ENCODE data around the gene GRAMD2A. TPM values are rescaled to one million over a fixed set of nuclear protein-coding genes. Genes with fewer than 3 reads are reported as not detected.

GRAMD2A gene
- total and polyA plus RNA-seq, 5 donors = 0.14 to 0.71 (median 0.44) TPM; not detected in 1

DNA sequence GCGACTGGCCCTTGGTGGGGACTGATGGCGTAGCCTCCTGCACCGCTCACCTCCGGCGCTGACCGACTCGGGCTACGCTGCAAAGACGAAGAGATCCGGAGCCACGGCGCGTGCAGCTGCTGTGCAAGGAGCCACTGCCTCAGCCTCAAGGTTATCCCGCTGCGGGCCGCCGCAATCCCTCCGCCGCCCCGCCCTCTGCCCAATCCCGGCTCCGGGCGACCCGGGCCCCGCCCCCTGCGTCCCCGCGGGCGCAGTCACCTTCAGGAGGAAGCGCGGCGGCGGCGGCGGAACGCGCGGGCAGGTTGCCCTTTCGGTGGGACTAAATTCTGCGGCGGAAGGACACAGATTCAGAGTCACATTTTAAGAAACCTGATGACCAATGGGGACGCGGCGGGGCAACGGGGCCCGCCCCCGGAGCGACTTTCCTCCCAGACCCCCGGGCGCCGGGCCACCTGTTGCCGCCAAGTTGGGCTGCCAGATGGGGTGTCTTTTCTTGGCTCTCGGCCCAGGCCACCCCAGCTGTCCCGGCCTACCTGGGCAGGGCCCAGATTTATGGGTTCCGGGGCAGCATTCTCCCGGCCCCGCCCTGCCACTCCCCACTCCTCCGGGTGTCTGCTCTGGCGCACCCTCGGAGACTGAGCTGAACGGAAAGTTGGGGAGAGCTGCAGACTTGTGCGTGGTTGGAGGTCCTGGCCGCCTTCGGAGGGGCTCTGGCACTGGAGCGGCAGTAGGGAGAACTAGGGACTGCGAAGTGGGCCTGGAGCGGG, 33.7 kb upstream of the GRAMD2A start, which contains the start of gene PKM:
TSS of gene PKM (minus strand) at position 125 of the 767 bp plus-strand sequence. CDS start 12,093 bp downstream, outside the sequence.
- Histone ChIP-seq H3K9me3 (ENCODE audit: control insufficient read depth, low read length) (no peaks in the 10 kb centered on the region), H3K27ac (ENCODE audit: low read length) (peak within 1 kb of the TSS; percentile 96), H3K27me3 (ENCODE audit: control insufficient read depth, insufficient read depth) (no peaks in the 10 kb centered on the region), H3K4me3 (ENCODE audit: low read length) (peak within 1 kb of the TSS; percentile 85), H3K4me1 (ENCODE audit: control insufficient read depth, insufficient read depth, low read length) (peaks cover 10% of the 10 kb centered on the region)
- DNase-seq (peak; percentile 97 to 99 (median 98)), ATAC-seq (peak; percentile 93)
- WGBS = under 1% methylated on average over 67 of the region's 67 CpGs
- intact Hi-C loops (cut with DNase I) = loop anchor here in 1 of 4 donors (5.0 kb wide), 1 partner anchor 41 kb away; the partner anchor contains the start of gene PARP6

DNA sequence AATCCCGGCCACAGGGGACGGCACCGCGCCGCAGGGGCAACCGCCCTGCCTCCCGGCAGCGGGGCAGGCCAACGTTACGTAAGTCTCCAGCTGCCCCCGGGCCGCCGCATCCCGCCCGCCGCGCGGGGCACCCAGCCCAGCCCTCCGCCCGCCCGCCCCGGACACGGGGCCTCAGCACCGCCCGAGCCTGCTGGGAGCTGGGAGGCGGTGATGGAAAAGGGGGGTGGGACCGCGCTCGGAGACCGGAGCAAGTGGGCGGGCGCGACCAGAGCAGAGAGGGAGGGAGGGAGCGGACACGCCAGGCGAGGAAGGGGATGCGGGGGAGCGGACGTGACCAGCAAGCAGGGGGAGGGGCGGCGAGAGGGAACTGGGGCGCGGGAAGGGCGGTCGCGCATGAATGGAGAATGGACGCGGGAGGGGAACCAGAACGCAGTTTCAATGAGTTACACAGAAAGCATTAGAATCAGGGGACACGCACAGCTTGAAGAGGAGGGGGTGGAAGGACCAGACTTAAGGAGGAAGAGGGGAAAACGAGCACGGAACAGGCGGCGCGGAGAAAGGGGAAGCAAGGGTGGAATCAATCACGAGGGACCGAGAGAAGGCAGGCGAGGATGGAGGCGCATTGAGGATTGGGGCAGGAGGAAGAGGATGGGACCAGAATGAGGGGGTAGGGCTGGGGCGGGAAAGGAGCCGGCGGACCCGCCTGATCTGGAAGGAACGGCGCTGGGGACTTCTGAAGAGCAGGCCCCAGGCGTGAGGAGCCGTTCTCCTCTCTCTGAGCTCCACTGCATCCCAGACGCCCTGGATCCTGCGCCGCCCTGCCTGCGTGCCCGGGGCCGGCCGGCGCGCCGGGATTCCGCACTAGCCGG, 32.8 kb upstream of the GRAMD2A start:
- H3K4me1 ChIP-seq (ENCODE audit: control insufficient read depth, insufficient read depth, low read length) = peaks cover 10% of the 10 kb centered on the region
- peak overlapping the region; percentile 85 for H3K4me3 ChIP-seq (ENCODE audit: low read length)
- WGBS = under 1% methylated on average over 79 of the region's 79 CpGs
- no peaks in the 10 kb centered on the region for H3K27me3 ChIP-seq (ENCODE audit: control insufficient read depth, insufficient read depth)
- no peaks in the 10 kb centered on the region for H3K9me3 ChIP-seq (ENCODE audit: control insufficient read depth, low read length)
- DNase-seq (peak; percentile 95 to 97 (median 97)), ATAC-seq (peak; percentile 87 to 90)
- peak overlapping the region; percentile 96 for H3K27ac ChIP-seq (ENCODE audit: low read length)
- intact Hi-C loops (cut with DNase I) = loop anchor here in 1 of 4 donors (5.0 kb wide), 1 partner anchor 42 kb away; the partner anchor contains the start of gene PARP6

DNA sequence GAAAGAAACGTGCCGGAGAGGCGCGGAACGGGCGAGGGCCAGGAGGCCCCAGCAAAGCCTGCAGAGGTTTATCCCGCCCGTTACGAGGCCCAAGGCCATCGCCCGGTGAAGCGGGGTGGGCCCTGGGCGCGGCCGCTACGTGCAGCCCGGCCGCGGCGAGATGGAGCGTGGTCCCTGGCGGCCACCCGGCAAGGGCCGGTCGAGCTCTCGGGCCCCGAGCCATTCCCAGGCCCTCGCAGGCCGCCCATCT, 32.3 kb upstream of the GRAMD2A start:
- no peaks in the 10 kb centered on the region for H3K9me3 ChIP-seq (ENCODE audit: control insufficient read depth, low read length)
- H3K27me3 ChIP-seq (ENCODE audit: control insufficient read depth, insufficient read depth) = no peaks in the 10 kb centered on the region
- DNase-seq (no peak), ATAC-seq (no peak)
- peak overlapping the region; percentile 85 for H3K4me3 ChIP-seq (ENCODE audit: low read length)
- WGBS = under 1% methylated on average over 29 of the region's 29 CpGs
- peaks cover 10% of the 10 kb centered on the region for H3K4me1 ChIP-seq (ENCODE audit: control insufficient read depth, insufficient read depth, low read length)
- intact Hi-C loops (cut with DNase I) = loop anchor here in 1 of 4 donors (5.0 kb wide), 1 partner anchor 42 kb away; the partner anchor contains the start of gene PARP6
- peak overlapping the region; percentile 96 for H3K27ac ChIP-seq (ENCODE audit: low read length)

DNA sequence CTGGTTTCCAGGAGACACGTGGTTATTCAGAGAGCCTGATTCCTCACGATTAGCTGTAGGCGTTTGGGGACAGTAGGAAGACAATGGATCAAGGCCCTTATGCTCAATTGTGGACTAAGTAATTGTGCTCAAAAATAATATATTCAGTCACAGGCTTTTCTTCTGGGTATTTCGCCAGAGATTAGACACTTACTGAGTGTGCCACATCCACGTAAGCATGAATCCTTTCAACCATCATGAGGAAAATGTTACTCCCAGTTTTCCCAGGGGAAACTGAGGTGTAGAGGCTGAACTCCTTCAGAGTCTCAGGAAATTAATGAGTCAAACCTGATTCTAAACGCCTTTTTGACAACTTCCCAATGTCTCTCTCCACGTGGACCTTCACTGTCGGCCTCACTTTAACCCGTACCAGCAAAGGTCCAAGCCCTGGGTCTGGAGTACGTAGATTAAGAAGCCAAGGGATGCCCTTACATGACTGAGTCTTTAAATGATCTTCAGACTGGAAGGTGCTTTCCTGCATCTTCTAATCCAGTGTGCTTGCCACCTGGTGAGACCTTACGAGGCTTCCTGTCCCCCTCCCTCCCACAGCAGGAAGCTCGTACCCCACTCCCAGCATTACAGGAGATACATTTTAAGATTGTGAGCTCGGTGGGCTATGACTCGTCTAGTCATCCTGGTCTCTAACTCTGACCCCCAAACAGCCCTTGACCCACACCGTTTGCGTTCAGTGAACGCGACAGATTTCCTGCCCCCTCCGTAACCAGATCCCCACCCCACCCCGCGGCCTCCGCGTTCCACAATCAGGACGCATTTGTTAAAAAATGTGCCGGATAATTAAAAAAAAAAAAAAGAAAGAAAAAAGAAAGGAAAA, 31.7 kb upstream of the GRAMD2A start:
- no peaks in the 10 kb centered on the region for H3K27me3 ChIP-seq (ENCODE audit: control insufficient read depth, insufficient read depth)
- peak overlapping the region; percentile 96 for H3K27ac ChIP-seq (ENCODE audit: low read length)
- intact Hi-C loops (cut with DNase I) = no loop called here
- DNase-seq (no peak), ATAC-seq (no peak)
- H3K4me3 ChIP-seq (ENCODE audit: low read length) = peak overlapping the region; percentile 85
- peaks cover 10% of the 10 kb centered on the region for H3K4me1 ChIP-seq (ENCODE audit: control insufficient read depth, insufficient read depth, low read length)
- H3K9me3 ChIP-seq (ENCODE audit: control insufficient read depth, low read length) = no peaks in the 10 kb centered on the region
- 4% methylated on average over 25 of the region's 25 CpGs for whole genome bisulfite sequencing

DNA sequence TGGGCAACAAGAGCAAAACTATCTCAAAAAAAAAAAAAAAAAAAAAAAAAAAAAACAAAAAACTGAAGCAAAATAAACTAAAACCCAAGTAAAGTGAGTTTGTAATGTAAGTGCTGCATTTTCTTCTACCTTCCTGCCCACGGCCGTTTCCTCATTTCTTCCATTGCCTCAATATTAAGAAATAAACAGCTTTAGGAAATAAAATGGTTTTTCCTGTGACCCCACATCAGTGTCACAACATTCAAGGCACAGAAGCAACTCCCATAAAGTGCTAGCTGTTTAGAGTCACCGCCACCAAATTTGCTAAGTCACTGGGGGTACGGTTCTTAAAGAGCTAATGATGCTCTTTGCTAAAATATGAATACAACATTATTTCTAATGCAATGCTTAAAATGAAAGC, 30.1 kb upstream of the GRAMD2A start:
- intact Hi-C loops (cut with DNase I) = no loop called here
- H3K27me3 ChIP-seq (ENCODE audit: control insufficient read depth, insufficient read depth) = no peaks in the 10 kb centered on the region
- H3K27ac ChIP-seq (ENCODE audit: low read length) = peak overlapping the region; percentile 28
- DNase-seq = no peak
- peak overlapping the region; percentile 20 for H3K4me3 ChIP-seq (ENCODE audit: low read length)
- H3K9me3 ChIP-seq (ENCODE audit: control insufficient read depth, low read length) = no peaks in the 10 kb centered on the region
- WGBS = 53% methylated on average over 4 of the region's 4 CpGs
- ATAC-seq = no peak
- peaks cover 16% of the 10 kb centered on the region for H3K4me1 ChIP-seq (ENCODE audit: control insufficient read depth, insufficient read depth, low read length)

DNA sequence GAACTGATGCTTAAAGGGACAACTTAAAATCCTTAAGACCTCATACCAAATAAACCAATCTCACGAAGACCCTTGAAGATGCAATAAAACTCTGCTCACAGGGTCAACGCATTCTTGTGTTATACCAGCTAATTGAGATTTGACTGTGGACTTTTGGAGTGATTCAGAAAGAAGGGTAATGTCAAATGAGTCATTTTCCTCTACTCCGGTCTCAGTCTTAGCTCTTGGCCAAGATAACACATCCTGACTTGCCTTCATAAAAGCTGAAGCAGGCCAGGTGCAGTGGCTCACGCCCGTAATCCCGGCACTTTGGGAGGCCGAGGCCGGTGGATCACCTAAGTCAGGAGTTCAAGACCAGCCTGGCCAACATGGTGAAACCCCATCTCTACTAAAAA, 29.6 kb upstream of the GRAMD2A start:
- Histone ChIP-seq H3K27me3 (ENCODE audit: control insufficient read depth, insufficient read depth) (no peaks in the 10 kb centered on the region), H3K4me1 (ENCODE audit: control insufficient read depth, insufficient read depth, low read length) (peaks cover 20% of the 10 kb centered on the region), H3K4me3 (ENCODE audit: low read length) (no peak overlapping the region), H3K27ac (ENCODE audit: low read length) (no peak overlapping the region), H3K9me3 (ENCODE audit: control insufficient read depth, low read length) (no peaks in the 10 kb centered on the region)
- peak in 1 of 3 donors; percentile 41 for DNase-seq
- WGBS = 45% methylated on average over 8 of the region's 8 CpGs
- intact Hi-C loops (cut with DNase I) = no loop called here
- ATAC-seq = no peak

DNA sequence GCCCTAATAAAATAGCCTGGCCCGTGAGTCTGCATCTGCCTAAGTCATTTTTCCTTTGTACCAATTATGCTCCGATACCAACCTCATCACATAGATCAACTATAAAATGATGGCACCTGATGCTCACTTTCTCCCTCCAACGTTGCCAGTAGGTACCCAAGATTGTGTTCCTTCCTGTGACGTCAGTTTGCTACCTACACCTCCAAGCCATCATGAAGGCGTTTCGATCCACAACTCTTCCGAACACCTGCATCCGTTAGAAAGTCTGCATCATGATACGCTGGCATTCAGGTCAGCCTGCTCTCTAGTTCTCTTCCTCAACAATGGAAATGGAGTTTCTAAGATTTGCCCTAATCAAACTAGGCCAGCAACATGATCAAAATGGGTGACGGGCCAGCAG, 25.7 kb upstream of the GRAMD2A start:
- no peak overlapping the region for H3K4me3 ChIP-seq (ENCODE audit: low read length)
- ATAC-seq (no peak), DNase-seq (no peak)
- no peaks in the 10 kb centered on the region for H3K27me3 ChIP-seq (ENCODE audit: control insufficient read depth, insufficient read depth)
- no peaks in the 10 kb centered on the region for H3K9me3 ChIP-seq (ENCODE audit: control insufficient read depth, low read length)
- H3K4me1 ChIP-seq (ENCODE audit: control insufficient read depth, insufficient read depth, low read length) = peaks cover 27% of the 10 kb centered on the region
- intact Hi-C loops (cut with DNase I) = no loop called here
- WGBS = 89% methylated on average over 10 of the region's 10 CpGs
- H3K27ac ChIP-seq (ENCODE audit: low read length) = peak overlapping the region; percentile 36

DNA sequence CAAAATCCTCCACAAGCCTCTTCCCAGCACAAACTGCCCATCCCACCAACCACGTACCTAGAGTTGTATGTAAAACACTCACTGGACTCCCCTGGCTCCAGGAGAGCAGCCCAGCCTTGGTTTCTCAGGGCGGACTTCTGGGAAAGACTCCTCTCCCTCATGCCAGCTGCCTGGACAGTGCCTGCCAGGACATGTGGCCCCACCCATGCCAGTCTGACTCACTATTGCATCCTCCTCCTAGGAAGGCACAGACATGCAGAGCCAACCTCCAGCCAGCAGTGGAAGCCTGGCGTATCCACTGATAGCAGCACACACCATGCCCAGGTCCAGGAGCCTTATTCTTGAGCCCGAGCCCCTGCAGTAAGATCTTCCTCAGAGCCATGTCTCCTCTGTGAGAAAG, 24.8 kb upstream of the GRAMD2A start:
- H3K4me1 ChIP-seq (ENCODE audit: control insufficient read depth, insufficient read depth, low read length) = peaks cover 27% of the 10 kb centered on the region
- H3K9me3 ChIP-seq (ENCODE audit: control insufficient read depth, low read length) = no peaks in the 10 kb centered on the region
- no peaks in the 10 kb centered on the region for H3K27me3 ChIP-seq (ENCODE audit: control insufficient read depth, insufficient read depth)
- peak overlapping the region; percentile 25 for H3K27ac ChIP-seq (ENCODE audit: low read length)
- DNase-seq = peak; percentile 57 to 74 (median 73)
- WGBS = 70% methylated on average over 4 of the region's 4 CpGs
- intact Hi-C loops (cut with DNase I) = no loop called here
- H3K4me3 ChIP-seq (ENCODE audit: low read length) = no peak overlapping the region
- ATAC-seq = peak; percentile 77 to 79

DNA sequence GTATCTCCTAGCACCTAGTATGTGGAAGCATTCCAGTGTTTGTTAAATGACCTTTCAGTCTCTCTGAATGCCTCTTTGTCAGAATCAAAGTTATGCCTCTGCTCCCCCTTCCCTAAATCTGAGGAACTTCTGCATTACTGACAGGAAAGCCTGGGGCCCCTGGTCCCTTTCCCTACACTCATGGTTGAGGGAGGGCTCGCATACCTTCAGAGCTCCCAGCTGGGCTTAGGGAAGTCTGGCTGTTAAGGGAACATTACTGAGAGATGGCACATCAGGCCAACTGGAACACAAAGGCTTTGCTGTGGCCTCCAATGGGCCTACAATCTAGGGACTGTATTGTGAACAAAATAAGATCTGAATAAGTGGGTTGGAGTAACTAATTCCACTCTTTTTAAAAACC, 23.1 kb upstream of the GRAMD2A start:
- Histone ChIP-seq H3K4me3 (ENCODE audit: low read length) (no peak overlapping the region), H3K9me3 (ENCODE audit: control insufficient read depth, low read length) (no peaks in the 10 kb centered on the region), H3K27me3 (ENCODE audit: control insufficient read depth, insufficient read depth) (no peaks in the 10 kb centered on the region), H3K27ac (ENCODE audit: low read length) (peak overlapping the region; percentile 48), H3K4me1 (ENCODE audit: control insufficient read depth, insufficient read depth, low read length) (peaks cover 20% of the 10 kb centered on the region)
- WGBS = 46% methylated on average over 1 of the region's 1 CpG
- ATAC-seq (no peak), DNase-seq (no peak)
- intact Hi-C loops (cut with DNase I) = no loop called here

DNA sequence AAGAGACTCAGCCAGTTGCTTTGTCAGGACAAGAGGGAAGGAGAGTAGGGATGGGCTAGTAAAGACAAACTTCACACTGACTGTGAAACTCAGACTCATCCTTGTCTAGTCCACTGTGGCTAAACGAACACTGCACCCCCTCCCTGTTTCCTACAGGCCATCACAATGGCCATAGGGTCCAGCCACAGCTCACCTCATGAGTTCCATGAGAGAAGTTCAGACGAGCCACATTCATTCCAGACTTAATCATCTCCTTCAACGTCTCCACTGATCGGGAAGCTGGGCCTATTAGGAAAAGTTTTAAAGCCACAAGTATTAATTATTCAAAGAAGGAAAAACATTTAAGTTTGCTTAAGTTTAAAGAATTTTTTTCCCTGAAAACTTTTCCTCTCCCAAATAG, 19.6 kb upstream of the GRAMD2A start:
- intact Hi-C loops (cut with DNase I) = no loop called here
- Histone ChIP-seq H3K4me3 (ENCODE audit: low read length) (no peak overlapping the region), H3K27me3 (ENCODE audit: control insufficient read depth, insufficient read depth) (no peaks in the 10 kb centered on the region), H3K9me3 (ENCODE audit: control insufficient read depth, low read length) (no peaks in the 10 kb centered on the region), H3K4me1 (ENCODE audit: control insufficient read depth, insufficient read depth, low read length) (peaks cover 12% of the 10 kb centered on the region), H3K27ac (ENCODE audit: low read length) (no peak overlapping the region)
- 77% methylated on average over 4 of the region's 4 CpGs for WGBS
- ATAC-seq = no peak
- DNase-seq = no peak
